ENCODE data around the gene FBXO36.
"Not testable (repeated sequence)": the region's sequence is repeated elsewhere in the genome, so short reads cannot be mapped to it uniquely, and the experiment has no call there.

The FBXO36 gene

DNA sequence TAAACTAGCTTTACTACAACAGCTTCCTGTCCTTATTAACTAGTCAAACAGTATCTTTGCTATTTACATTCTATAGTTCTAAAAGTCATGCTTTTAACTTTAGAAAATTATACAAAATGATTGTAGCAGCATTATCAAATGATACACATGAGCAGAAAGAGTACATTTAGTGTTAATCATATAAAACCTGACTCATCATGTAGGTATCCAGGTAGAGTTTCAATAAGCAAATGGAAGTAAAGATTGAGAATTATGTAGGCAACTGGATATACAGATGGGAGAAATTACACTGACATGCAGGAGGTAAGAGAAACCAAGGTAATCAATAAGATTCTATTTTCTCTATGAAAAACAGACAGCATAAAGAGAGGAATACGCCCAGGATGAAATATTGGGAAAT lies 34.3 kb upstream of the FBXO36 start:
- Histone ChIP-seq H3K27me3 (ENCODE audit: control insufficient read depth, insufficient read depth, low read length) (no peaks in the 10 kb centered on the region), H3K9me3 (ENCODE audit: control insufficient read depth, insufficient read depth, low read depth, low read length) (no peaks in the 10 kb centered on the region), H3K27ac (ENCODE audit: low read depth, low read length) (no peak overlapping the region), H3K9ac (ENCODE audit: low read length) (no peak overlapping the region), H3K4me3 (ENCODE audit: low read depth, low read length) (no peak overlapping the region), H3K36me3 (ENCODE audit: control insufficient read depth, insufficient read depth, low read length) (0 out of 2 replicates have a peak, but pooled peaks cover 2% of the 10 kb centered on the region), H3K4me1 (ENCODE audit: control insufficient read depth, insufficient read depth, low read length) (peaks cover 7% of the 10 kb centered on the region; the same call in 1 of the 2 replicates)

DNA sequence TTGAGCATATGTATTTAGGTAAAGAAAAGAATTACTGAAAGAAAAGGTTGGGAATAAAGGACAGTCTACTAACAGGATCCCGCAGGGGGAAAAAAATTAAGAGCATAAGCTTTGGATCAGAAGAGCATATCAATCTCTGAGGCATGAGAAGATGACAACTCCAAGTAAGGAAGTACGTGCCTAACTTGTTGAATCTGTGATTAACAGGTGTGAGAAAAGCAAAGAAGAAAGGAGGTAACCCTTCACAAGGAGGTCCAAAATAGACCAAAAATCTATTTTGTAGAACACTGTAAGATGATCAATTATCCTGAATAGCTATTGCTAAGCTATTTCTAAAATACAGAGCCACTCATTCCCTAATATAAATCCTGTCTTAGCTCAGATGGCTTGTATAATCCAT lies 33.3 kb upstream of the FBXO36 start:
- Histone ChIP-seq H3K4me3 (ENCODE audit: low read depth, low read length) (no peak overlapping the region), H3K4me1 (ENCODE audit: control insufficient read depth, insufficient read depth, low read length) (0 out of 2 replicates have a peak, but pooled peaks cover 3% of the 10 kb centered on the region), H3K9me3 (ENCODE audit: control insufficient read depth, insufficient read depth, low read depth, low read length) (no peaks in the 10 kb centered on the region), H3K36me3 (ENCODE audit: control insufficient read depth, insufficient read depth, low read length) (0 out of 2 replicates have a peak, but pooled peaks cover 2% of the 10 kb centered on the region), H3K27ac (ENCODE audit: low read depth, low read length) (no peak overlapping the region), H3K27me3 (ENCODE audit: control insufficient read depth, insufficient read depth, low read length) (no peaks in the 10 kb centered on the region), H3K9ac (ENCODE audit: low read length) (no peak overlapping the region)

GRCh38 chr2:229896857-229897256 lies 25.4 kb upstream of the FBXO36 start:
- Histone ChIP-seq H3K9ac (ENCODE audit: low read length) (no peak overlapping the region), H3K36me3 (ENCODE audit: control insufficient read depth, insufficient read depth, low read length) (no peaks in the 10 kb centered on the region), H3K4me1 (ENCODE audit: control insufficient read depth, insufficient read depth, low read length) (peaks cover 11% of the 10 kb centered on the region; the same call in 1 of the 2 replicates), H3K27me3 (ENCODE audit: control insufficient read depth, insufficient read depth, low read length) (no peaks in the 10 kb centered on the region), H3K4me3 (ENCODE audit: low read depth, low read length) (no peak overlapping the region), H3K9me3 (ENCODE audit: control insufficient read depth, insufficient read depth, low read depth, low read length) (no peaks in the 10 kb centered on the region), H3K27ac (ENCODE audit: low read depth, low read length) (no peak overlapping the region)

GRCh38 chr2:229899604-229900003 lies 22.7 kb upstream of the FBXO36 start:
- Histone ChIP-seq H3K9ac (ENCODE audit: low read length) (no peak overlapping the region), H3K9me3 (ENCODE audit: control insufficient read depth, insufficient read depth, low read depth, low read length) (no peaks in the 10 kb centered on the region), H3K36me3 (ENCODE audit: control insufficient read depth, insufficient read depth, low read length) (0 out of 2 replicates have a peak, but pooled peaks cover 3% of the 10 kb centered on the region), H3K4me3 (ENCODE audit: low read depth, low read length) (no peak overlapping the region), H3K27me3 (ENCODE audit: control insufficient read depth, insufficient read depth, low read length) (no peaks in the 10 kb centered on the region), H3K4me1 (ENCODE audit: control insufficient read depth, insufficient read depth, low read length) (peaks cover 25% of the 10 kb centered on the region; the same call in 1 of the 2 replicates), H3K27ac (ENCODE audit: low read depth, low read length) (no peak overlapping the region)

GRCh38 chr2:229900012-229900411 lies 22.3 kb upstream of the FBXO36 start:
- Histone ChIP-seq H3K4me3 (ENCODE audit: low read depth, low read length) (no peak overlapping the region), H3K9me3 (ENCODE audit: control insufficient read depth, insufficient read depth, low read depth, low read length) (no peaks in the 10 kb centered on the region), H3K27ac (ENCODE audit: low read depth, low read length) (no peak overlapping the region), H3K9ac (ENCODE audit: low read length) (no peak overlapping the region), H3K4me1 (ENCODE audit: control insufficient read depth, insufficient read depth, low read length) (peaks cover 25% of the 10 kb centered on the region; the same call in 1 of the 2 replicates), H3K27me3 (ENCODE audit: control insufficient read depth, insufficient read depth, low read length) (no peaks in the 10 kb centered on the region), H3K36me3 (ENCODE audit: control insufficient read depth, insufficient read depth, low read length) (0 out of 2 replicates have a peak, but pooled peaks cover 3% of the 10 kb centered on the region)

GRCh38 chr2:229900514-229900913 lies 21.8 kb upstream of the FBXO36 start:
- not testable (repeated sequence) for H3K9ac ChIP-seq (ENCODE audit: low read length); H3K27me3 ChIP-seq (ENCODE audit: control insufficient read depth, insufficient read depth, low read length); H3K4me3 ChIP-seq (ENCODE audit: low read depth, low read length); H3K27ac ChIP-seq (ENCODE audit: low read depth, low read length); H3K9me3 ChIP-seq (ENCODE audit: control insufficient read depth, insufficient read depth, low read depth, low read length); H3K36me3 ChIP-seq (ENCODE audit: control insufficient read depth, insufficient read depth, low read length)
- H3K4me1 ChIP-seq (ENCODE audit: control insufficient read depth, insufficient read depth, low read length) = peaks cover 26% of the 10 kb centered on the region

GRCh38 chr2:229901819-229902218 lies 20.5 kb upstream of the FBXO36 start:
- Histone ChIP-seq H3K36me3 (ENCODE audit: control insufficient read depth, insufficient read depth, low read length) (0 out of 2 replicates have a peak, but pooled peaks cover 3% of the 10 kb centered on the region), H3K4me3 (ENCODE audit: low read depth, low read length) (no peak overlapping the region)

GRCh38 chr2:229903037-229903436 lies 19.3 kb upstream of the FBXO36 start:
- no peaks in the 10 kb centered on the region for H3K27me3 ChIP-seq (ENCODE audit: control insufficient read depth, insufficient read depth, low read length)
- H3K4me1 ChIP-seq (ENCODE audit: control insufficient read depth, insufficient read depth, low read length) = peaks cover 29% of the 10 kb centered on the region
- H3K9me3 ChIP-seq (ENCODE audit: control insufficient read depth, insufficient read depth, low read depth, low read length) = no peaks in the 10 kb centered on the region
- H3K9ac ChIP-seq (ENCODE audit: low read length) = no peak overlapping the region
- no peak overlapping the region for H3K27ac ChIP-seq (ENCODE audit: low read depth, low read length)
- H3K36me3 ChIP-seq (ENCODE audit: control insufficient read depth, insufficient read depth, low read length) = peaks cover 4% of the 10 kb centered on the region; the same call in 1 of the 2 replicates
- no peak overlapping the region for H3K4me3 ChIP-seq (ENCODE audit: low read depth, low read length)

More at GRCh38 chr2:229901819-229902218, 20.5 kb upstream of the FBXO36 start:
- Histone ChIP-seq H3K27ac (ENCODE audit: low read depth, low read length) (no peak overlapping the region), H3K9me3 (ENCODE audit: control insufficient read depth, insufficient read depth, low read depth, low read length) (no peaks in the 10 kb centered on the region), H3K4me1 (ENCODE audit: control insufficient read depth, insufficient read depth, low read length) (peaks cover 29% of the 10 kb centered on the region), H3K27me3 (ENCODE audit: control insufficient read depth, insufficient read depth, low read length) (no peaks in the 10 kb centered on the region), H3K9ac (ENCODE audit: low read length) (no peak overlapping the region)

GRCh38 chr2:229905601-229906000 lies 16.7 kb upstream of the FBXO36 start:
- Histone ChIP-seq H3K4me1 (ENCODE audit: control insufficient read depth, insufficient read depth, low read length) (peaks cover 20% of the 10 kb centered on the region), H3K27ac (ENCODE audit: low read depth, low read length) (no peak overlapping the region), H3K27me3 (ENCODE audit: control insufficient read depth, insufficient read depth, low read length) (no peaks in the 10 kb centered on the region), H3K9ac (ENCODE audit: low read length) (no peak overlapping the region), H3K36me3 (ENCODE audit: control insufficient read depth, insufficient read depth, low read length) (peaks cover 6% of the 10 kb centered on the region; the same call in 1 of the 2 replicates), H3K4me3 (ENCODE audit: low read depth, low read length) (no peak overlapping the region), H3K9me3 (ENCODE audit: control insufficient read depth, insufficient read depth, low read depth, low read length) (no peaks in the 10 kb centered on the region)

GRCh38 chr2:229909090-229909489 lies 13.2 kb upstream of the FBXO36 start:
- Histone ChIP-seq H3K4me3 (ENCODE audit: low read depth, low read length) (no peak overlapping the region), H3K27ac (ENCODE audit: low read depth, low read length) (no peak overlapping the region), H3K9me3 (ENCODE audit: control insufficient read depth, insufficient read depth, low read depth, low read length) (no peaks in the 10 kb centered on the region), H3K36me3 (ENCODE audit: control insufficient read depth, insufficient read depth, low read length) (peaks cover 8% of the 10 kb centered on the region; the same call in 1 of the 2 replicates), H3K27me3 (ENCODE audit: control insufficient read depth, insufficient read depth, low read length) (no peaks in the 10 kb centered on the region), H3K9ac (ENCODE audit: low read length) (no peak overlapping the region), H3K4me1 (ENCODE audit: control insufficient read depth, insufficient read depth, low read length) (peaks cover 21% of the 10 kb centered on the region)

DNA sequence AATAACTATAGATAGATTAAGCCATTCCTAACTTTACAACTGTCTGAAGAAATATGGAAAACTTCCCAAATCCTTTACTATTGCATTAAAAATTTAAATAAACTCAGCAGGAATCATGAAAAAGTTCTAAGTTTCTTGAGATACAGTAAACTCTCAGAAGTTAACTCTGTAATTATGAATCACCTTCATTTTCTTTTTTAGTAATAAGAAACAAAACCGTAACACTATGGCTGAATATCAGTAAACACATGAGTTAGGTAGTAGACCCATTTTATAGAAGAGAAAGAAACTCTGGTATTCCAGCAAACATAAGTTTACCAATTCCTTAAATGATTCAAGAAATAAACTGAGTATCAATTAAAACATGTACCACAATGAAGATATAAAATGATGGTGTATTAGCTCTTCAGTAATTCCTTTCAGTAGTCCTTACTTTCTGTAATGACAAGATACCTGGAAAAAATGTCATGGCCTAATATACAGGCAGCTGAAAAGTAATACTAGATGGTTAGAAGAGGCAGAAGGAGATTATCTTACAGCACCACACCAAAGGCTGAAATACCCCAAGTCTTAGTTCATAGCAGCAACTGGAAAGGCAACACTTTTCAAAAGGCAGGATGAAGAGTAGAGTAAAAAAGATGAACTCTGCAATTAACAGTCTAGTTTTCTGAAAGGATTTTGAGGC lies 12.0 kb upstream of the FBXO36 start:
- Histone ChIP-seq H3K9me3 (ENCODE audit: control insufficient read depth, insufficient read depth, low read depth, low read length) (no peaks in the 10 kb centered on the region), H3K27ac (ENCODE audit: low read depth, low read length) (no peak overlapping the region), H3K4me1 (ENCODE audit: control insufficient read depth, insufficient read depth, low read length) (peaks cover 21% of the 10 kb centered on the region), H3K27me3 (ENCODE audit: control insufficient read depth, insufficient read depth, low read length) (no peaks in the 10 kb centered on the region), H3K9ac (ENCODE audit: low read length) (no peak overlapping the region), H3K4me3 (ENCODE audit: low read depth, low read length) (no peak overlapping the region), H3K36me3 (ENCODE audit: control insufficient read depth, insufficient read depth, low read length) (peaks cover 8% of the 10 kb centered on the region; the same call in 1 of the 2 replicates)
